GM13976 (cell line): ENCODE data around the gene AKAP9.
"Not testable (repeated sequence)": the region's sequence is repeated elsewhere in the genome, so short reads cannot be mapped to it uniquely, and the experiment has no call there.

Source experiments
- DNase-seq: peaks from one replicate; pipeline ENCODE4 v3.0.0; 2012; ENCODE audit warnings: low spot score
- CTCF ChIP-seq: IDR thresholded peaks from 2 replicates; pipeline ENCODE4 v1.5.1; 2012; ENCODE audit warnings: borderline replicate concordance, mild to moderate bottlenecking; ENCODE audit not compliant: insufficient read depth; ENCODE audit errors: extremely low read depth, missing control alignments, control extremely low read depth
- in situ Hi-C: fragments of 300-500 bp; cut with MboI; formaldehyde crosslinking; loops from one replicate; pipeline ENCODE4 v1.12.0; 2022; ENCODE audit warnings: low sequenced_read_pairs, mixed read lengths, inconsistent platforms; ENCODE audit not compliant: unreplicated experiment

The AKAP9 gene

DNA sequence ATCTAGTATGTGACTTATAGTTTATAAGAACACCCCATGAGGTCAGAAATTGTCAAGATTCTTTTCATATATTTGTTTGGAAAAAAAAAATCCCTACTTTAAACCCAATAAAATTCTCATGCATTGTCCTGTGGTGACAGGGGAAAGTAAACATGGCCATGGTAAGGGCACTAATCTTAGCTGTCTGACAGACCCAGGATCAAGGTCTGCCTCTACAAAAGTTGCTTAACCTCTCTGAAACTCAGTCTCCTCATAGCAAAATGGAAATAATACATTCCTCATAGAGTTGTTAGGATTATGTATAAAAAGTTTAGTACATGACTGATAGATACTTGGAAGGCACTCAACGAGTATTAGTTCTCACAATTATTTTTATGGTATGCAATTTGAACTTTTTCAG, 22.3 kb upstream of the AKAP9 start:
- DNase-seq = no peak
- in situ Hi-C loops = no loop called here
- no peak for TF ChIP-seq CTCF

GRCh38 chr7:91922857-91923256, 17.8 kb upstream of the AKAP9 start:
- in situ Hi-C loops = no loop called here
- DNase-seq = no peak
- TF ChIP-seq CTCF = no peak

- in situ Hi-C loops = no loop called here
- no peak for TF ChIP-seq CTCF
- no peak for DNase-seq
Measured at GRCh38 chr7:91927912-91928311, 12.8 kb upstream of the AKAP9 start.

DNA sequence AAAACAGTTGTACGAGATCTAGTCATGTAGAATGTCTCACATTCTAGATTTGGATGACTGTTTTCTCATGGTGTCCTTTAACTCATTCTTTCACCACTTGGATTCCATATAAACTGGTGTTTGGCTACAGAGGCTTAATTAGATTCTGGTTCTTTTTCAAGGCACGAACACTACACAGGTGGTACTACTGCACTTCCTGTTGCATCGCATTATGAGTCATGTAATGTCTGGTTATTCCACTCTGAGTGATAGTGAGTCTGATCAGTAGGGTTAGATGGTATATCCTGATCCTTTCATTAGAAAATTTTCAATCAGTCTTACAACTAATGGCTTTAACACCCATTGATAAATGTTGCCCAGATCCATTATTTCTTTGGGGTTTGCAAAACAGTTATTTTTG, 11.2 kb upstream of the AKAP9 start:
- in situ Hi-C loops = no loop called here
- DNase-seq = no peak
- TF ChIP-seq CTCF = no peak

- no peak for TF ChIP-seq CTCF
- in situ Hi-C loops = no loop called here
- DNase-seq = peak; percentile 51
Measured at GRCh38 chr7:91940171-91940570, 491 bp upstream of the AKAP9 start.

DNA sequence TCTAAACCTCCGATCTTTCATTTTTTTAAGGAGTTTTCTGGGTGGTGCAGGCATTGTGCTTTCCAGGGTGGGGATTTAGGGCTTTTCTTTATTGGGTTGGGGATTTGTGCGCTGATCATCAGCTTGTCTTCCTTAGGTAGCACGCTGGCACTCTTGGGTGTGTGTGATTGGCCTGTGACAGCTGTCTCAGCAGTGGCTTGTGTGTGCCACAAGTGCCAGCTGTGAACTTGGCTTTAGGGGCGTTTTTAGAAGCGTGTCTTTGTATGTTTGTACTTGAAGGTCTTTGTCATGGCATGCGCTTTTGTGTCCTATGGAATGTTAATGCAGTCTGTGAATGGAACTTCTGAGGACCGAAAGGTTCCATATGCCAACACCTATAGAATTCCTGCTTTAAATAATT, 788 bp downstream of the AKAP9 start:
- in situ Hi-C loops = no loop called here
- no peak for TF ChIP-seq CTCF
- DNase-seq = peak; percentile 27

DNA sequence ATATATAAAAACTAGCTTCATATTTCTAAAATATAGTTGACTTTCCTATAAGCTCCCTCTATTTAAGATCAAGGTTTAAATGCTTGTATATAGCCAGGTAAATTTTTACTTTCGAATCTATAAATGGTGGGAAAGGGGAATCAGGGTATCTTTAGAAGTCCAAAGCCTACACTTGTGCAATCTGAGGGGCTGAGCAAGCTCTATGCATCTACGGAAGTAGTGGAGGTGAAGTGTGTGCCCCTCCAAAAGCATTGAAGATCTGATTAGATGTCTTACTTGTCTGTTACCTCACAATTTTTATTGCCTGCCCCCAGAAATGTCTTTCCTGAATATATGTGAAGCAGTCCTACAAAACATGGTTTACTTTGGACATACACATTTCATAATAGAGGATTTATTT, 1.6 kb downstream of the AKAP9 start:
- no peak for TF ChIP-seq CTCF
- in situ Hi-C loops = no loop called here
- DNase-seq = no peak

DNA sequence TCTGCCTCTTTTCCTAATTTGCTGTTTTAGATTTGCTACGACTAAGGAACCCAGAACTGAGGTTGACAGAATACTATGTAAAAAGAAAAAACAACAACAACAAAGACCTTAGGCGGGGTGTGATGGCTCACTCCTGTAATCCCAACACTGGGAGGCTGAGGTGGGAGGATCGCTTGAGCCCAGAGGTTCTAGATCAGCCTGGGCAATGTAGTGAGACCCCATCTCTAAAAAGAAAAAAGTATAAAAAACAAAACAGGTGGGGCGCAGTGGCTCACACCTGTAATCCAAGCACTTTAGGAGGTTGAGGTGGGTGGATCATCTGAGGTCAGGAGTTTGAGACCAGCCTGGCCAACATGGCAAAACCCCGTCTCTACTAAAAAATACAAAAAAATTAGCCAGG, 4.3 kb downstream of the AKAP9 start:
- DNase-seq, in situ Hi-C loops: not testable (repeated sequence)
